K562 (cell line): ENCODE measurements around the gene CACNB2.

Source experiments
- BCLAF1 ChIP-seq, 2 experiments: fragments of 450-650 bp in 1 of 2; IDR thresholded peaks; 2 replicates each; pipeline ENCODE4 v1.6.1; 2011 to 2017; ENCODE audit warnings: low read depth in 2 of 2, antibody characterized with exemption in 1 of 2, borderline replicate concordance in 1 of 2, low read length in 1 of 2, mild to moderate bottlenecking in 1 of 2, mixed read lengths in 1 of 2; ENCODE audit not compliant: control insufficient read depth in 1 of 2
- CC2D1A ChIP-seq: fragments of 450-650 bp; IDR thresholded peaks from 2 replicates; pipeline ENCODE4 v1.6.1; 2017; ENCODE audit warnings: mild to moderate bottlenecking
- CTCF ChIP-seq, 3 experiments: IDR thresholded peaks in 2 of 3; conservative IDR thresholded peaks in 1 of 3; 2 replicates each; pipeline ENCODE4 v1.5.1; 2011 to 2012; ENCODE audit warnings: low read length in 3 of 3, mild to moderate bottlenecking in 3 of 3, control low read depth in 2 of 3, improper control_type of control experiment in 1 of 3, inconsistent platforms in 1 of 3, low read depth in 1 of 3, mixed read lengths in 1 of 3, moderate library complexity in 1 of 3; ENCODE audit not compliant: insufficient read depth in 2 of 3
- EHMT2 ChIP-seq: fragments of 450-650 bp; IDR thresholded peaks from 2 replicates; pipeline ENCODE4 v1.6.1; 2018; ENCODE audit warnings: antibody characterized with exemption
- EZH2 ChIP-seq: IDR thresholded peaks from 2 replicates; pipeline ENCODE4 v1.6.1; 2012; ENCODE audit warnings: low read depth, mild to moderate bottlenecking, inconsistent platforms, low read length, borderline replicate concordance
- HMG20B ChIP-seq: fragments of 250-450 bp; sonication (Bioruptor Pico); IDR thresholded peaks from 2 replicates; pipeline ENCODE4 v1.5.0; 2021; ENCODE audit warnings: mild to moderate bottlenecking
- RUNX1 ChIP-seq: sonication (generic); IDR thresholded peaks from 2 replicates; pipeline ENCODE4 v1.6.1; 2016; ENCODE audit warnings: antibody characterized with exemption, low read depth
- SIRT6 ChIP-seq: IDR thresholded peaks from one replicate; pipeline ENCODE4 v1.6.1; 2012; ENCODE audit warnings: low read depth, mild to moderate bottlenecking, control low read depth, inconsistent platforms, low read length, moderate library complexity
- SREBF2 ChIP-seq: sonication (generic); formaldehyde crosslinking; IDR thresholded peaks from 2 replicates; pipeline ENCODE4 v1.4.0; 2020; ENCODE audit warnings: mild to moderate bottlenecking, missing genetic modification reagents
- ZNF3 ChIP-seq: fragments of 250-450 bp; sonication (Bioruptor Pico); IDR thresholded peaks from 2 replicates; pipeline ENCODE4 v1.5.0; 2021; ENCODE audit warnings: mild to moderate bottlenecking, moderate library complexity
- ZNF512 ChIP-seq: IDR thresholded peaks from 2 replicates; pipeline ENCODE4 v1.6.1; 2016; ENCODE audit warnings: missing genetic modification characterization, missing compliant biosample characterization

- TF ChIP-seq SIRT6: no peak
- TF ChIP-seq HMG20B (CRISPR knock-in tag): no peak
- no peak for TF ChIP-seq CTCF (IDR thresholded peaks at IDR 0.05 in 2 of 3, conservative IDR thresholded peaks at IDR 0.05 in 1 of 3; ENCODE audit: insufficient read depth in 2 of 3, low read depth in 1 of 3, low read length in 3 of 3)
- no peak for TF ChIP-seq EHMT2
- no peak for TF ChIP-seq BCLAF1 (IDR thresholded peaks at IDR 0.05; ENCODE audit: borderline replicate concordance in 1 of 2, control insufficient read depth in 1 of 2, low read depth in 2 of 2, low read length in 1 of 2)
- no peak for TF ChIP-seq RUNX1
- no peak for TF ChIP-seq ZNF3 (CRISPR knock-in tag)
- TF ChIP-seq ZNF512 (tag): no peak
- no peak for TF ChIP-seq SREBF2 (CRISPR knock-in tag)
- no peak for TF ChIP-seq CC2D1A
- no peak for TF ChIP-seq EZH2
These were observed 414.3 kb downstream of the CACNB2 start for GRCh38 chr10:18554479-18554878.
